Colonic mucosa (tissue), 4 donors: ENCODE results near the gene TTL. TPM values are rescaled to one million over a fixed set of nuclear protein-coding genes. Genes with fewer than 3 reads are reported as not detected.

Source experiments
- DNase-seq: peaks from one replicate; pipeline ENCODE4 v3.0.0-alpha.2; 2020
- H3K27ac ChIP-seq: fragments of 200-600 bp; one replicate; pipeline ENCODE4 v1.8.0; 2021
- H3K27me3 ChIP-seq: fragments of 200-600 bp; one replicate; pipeline ENCODE4 v1.8.0; 2021
- H3K36me3 ChIP-seq: fragments of 200-600 bp; one replicate; pipeline ENCODE4 v1.8.0; 2021
- H3K4me1 ChIP-seq: fragments of 200-600 bp; one replicate; pipeline ENCODE4 v1.8.0; 2021; ENCODE audit warnings: mild to moderate bottlenecking
- H3K4me3 ChIP-seq: fragments of 200-600 bp; one replicate; pipeline ENCODE4 v1.8.0; 2021
- H3K9ac ChIP-seq, 2 donors: one replicate each; pipeline ENCODE4 v1.7.0; 2013; ENCODE audit warnings: control low read depth in 2 of 2, low read depth in 2 of 2, low read length in 2 of 2
- H3K9me3 ChIP-seq: fragments of 200-600 bp; one replicate; pipeline ENCODE4 v1.8.0; 2021
- CTCF ChIP-seq: fragments of 200-600 bp; IDR thresholded peaks from one replicate; pipeline ENCODE4 v1.8.0; 2022; ENCODE audit warnings: antibody characterized with exemption, mild to moderate bottlenecking
- intact Hi-C: fragments of 100-400 bp; cut with DNase I; formaldehyde crosslinking; loops from one replicate; pipeline ENCODE4 v1.14.1; 2022
- total RNA-seq, 2 donors: library from RNA; stranded (reverse); fragmentation: NEBNext Ultra II Directional in 1 of 2; extraction: Animal tissue kit (Norgen Biotek cat#: 25700) in 1 of 2; gene quantifications; one replicate each; pipeline ENCODE4 v1.2.1, GENCODE V29; 2021
- donor health status: healthy.
- donor health status: DM: no; HTN: no; CAD: no.
- donor health status: DM: no; HTN: no; CAD: no.

Gene TTL
- total RNA-seq, 2 donors from 2014 or later = 16.9 to 17.5 TPM

GRCh38 chr2:112540906-112541305, 59.0 kb downstream of the TTL start:
- Histone ChIP-seq H3K9me3 (no peaks in the 10 kb centered on the region), H3K4me3 (no peak overlapping the region), H3K27ac (no peak overlapping the region), H3K36me3 (no peaks in the 10 kb centered on the region), H3K4me1 (peaks cover 3% of the 10 kb centered on the region), H3K27me3 (no peaks in the 10 kb centered on the region), H3K9ac (no peak overlapping the region)
- no peak for DNase-seq
- no peak for TF ChIP-seq CTCF
- intact Hi-C loops = no loop called here

- peak overlapping the region; percentile 82 for H3K27ac ChIP-seq
- no peak for TF ChIP-seq CTCF
- no peaks in the 10 kb centered on the region for H3K9me3 ChIP-seq
- no peaks in the 10 kb centered on the region for H3K36me3 ChIP-seq
- H3K4me1 ChIP-seq = peaks cover 3% of the 10 kb centered on the region
- no peaks in the 10 kb centered on the region for H3K27me3 ChIP-seq
- intact Hi-C loops = no loop called here
- peak overlapping the region; percentile 61 to 94 for H3K9ac ChIP-seq
- peak overlapping the region; percentile 92 for H3K4me3 ChIP-seq
- no peak for DNase-seq
Observed at GRCh38 chr2:112541315-112542122, 59.6 kb downstream of the TTL start.

- TF ChIP-seq CTCF = no peak
- DNase-seq = peak; percentile 90
- intact Hi-C loops = no loop called here
Observed at GRCh38 chr2:112542123-112542983, 60.4 kb downstream of the TTL start, which contains the start of gene POLR1B. TSS of gene POLR1B (plus strand) at chr2:112542465. CDS start at chr2:112542495, 30 bp downstream.

GRCh38 chr2:112542984-112543661, 61.2 kb downstream of the TTL start:
- no peaks in the 10 kb centered on the region for H3K36me3 ChIP-seq
- H3K27me3 ChIP-seq = no peaks in the 10 kb centered on the region
- intact Hi-C loops = no loop called here
- DNase-seq = peak; percentile 29
- H3K9ac ChIP-seq = peak overlapping the region in 1 of 2 donors; percentile 94
- peaks cover 3% of the 10 kb centered on the region for H3K4me1 ChIP-seq
- no peak overlapping the region for H3K27ac ChIP-seq
- no peak for TF ChIP-seq CTCF
- no peaks in the 10 kb centered on the region for H3K9me3 ChIP-seq
- peak overlapping the region; percentile 92 for H3K4me3 ChIP-seq

More at GRCh38 chr2:112542123-112542983, 60.4 kb downstream of the TTL start, which contains the start of gene POLR1B:
- Histone ChIP-seq H3K27ac (peak within 1 kb of the TSS; percentile 82), H3K27me3 (no peaks in the 10 kb centered on the region), H3K4me3 (peak within 1 kb of the TSS; percentile 92), H3K9ac (peak within 1 kb of the TSS; percentile 61 to 94), H3K9me3 (no peaks in the 10 kb centered on the region), H3K36me3 (no peaks in the 10 kb centered on the region), H3K4me1 (peaks cover 3% of the 10 kb centered on the region)

GRCh38 chr2:112547333-112547732, 65.4 kb downstream of the TTL start:
- no peak for DNase-seq
- intact Hi-C loops = no loop called here
- no peak overlapping the region for H3K27ac ChIP-seq
- H3K36me3 ChIP-seq = no peaks in the 10 kb centered on the region
- H3K27me3 ChIP-seq = no peaks in the 10 kb centered on the region
- no peak overlapping the region for H3K4me3 ChIP-seq
- H3K9ac ChIP-seq = no peak overlapping the region
- no peaks in the 10 kb centered on the region for H3K4me1 ChIP-seq
- H3K9me3 ChIP-seq = no peaks in the 10 kb centered on the region
- TF ChIP-seq CTCF = no peak
